ENCODE measurements around the gene ZNF438.

DNA sequence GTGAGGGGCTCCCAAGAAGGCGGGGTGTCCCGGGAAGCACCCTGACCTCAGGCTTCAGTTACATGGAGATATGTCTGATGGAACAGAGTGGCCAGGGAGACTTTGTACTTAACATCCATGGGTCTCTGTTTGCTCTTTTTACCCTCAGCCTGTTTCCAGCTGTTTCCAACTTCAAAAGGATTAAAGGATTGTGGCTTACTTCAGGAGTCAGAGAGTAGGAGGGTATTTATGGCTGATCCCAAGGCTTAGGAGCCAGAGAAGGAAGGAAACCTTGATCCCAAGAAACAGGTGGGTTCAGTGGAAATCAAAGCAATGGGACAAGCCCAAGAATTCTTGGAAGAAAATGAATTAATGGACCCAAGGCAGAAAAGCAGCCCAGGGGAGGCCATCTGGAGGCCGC, 37.7 kb upstream of the ZNF438 start:
- TF ChIP-seq, protein P1, sequence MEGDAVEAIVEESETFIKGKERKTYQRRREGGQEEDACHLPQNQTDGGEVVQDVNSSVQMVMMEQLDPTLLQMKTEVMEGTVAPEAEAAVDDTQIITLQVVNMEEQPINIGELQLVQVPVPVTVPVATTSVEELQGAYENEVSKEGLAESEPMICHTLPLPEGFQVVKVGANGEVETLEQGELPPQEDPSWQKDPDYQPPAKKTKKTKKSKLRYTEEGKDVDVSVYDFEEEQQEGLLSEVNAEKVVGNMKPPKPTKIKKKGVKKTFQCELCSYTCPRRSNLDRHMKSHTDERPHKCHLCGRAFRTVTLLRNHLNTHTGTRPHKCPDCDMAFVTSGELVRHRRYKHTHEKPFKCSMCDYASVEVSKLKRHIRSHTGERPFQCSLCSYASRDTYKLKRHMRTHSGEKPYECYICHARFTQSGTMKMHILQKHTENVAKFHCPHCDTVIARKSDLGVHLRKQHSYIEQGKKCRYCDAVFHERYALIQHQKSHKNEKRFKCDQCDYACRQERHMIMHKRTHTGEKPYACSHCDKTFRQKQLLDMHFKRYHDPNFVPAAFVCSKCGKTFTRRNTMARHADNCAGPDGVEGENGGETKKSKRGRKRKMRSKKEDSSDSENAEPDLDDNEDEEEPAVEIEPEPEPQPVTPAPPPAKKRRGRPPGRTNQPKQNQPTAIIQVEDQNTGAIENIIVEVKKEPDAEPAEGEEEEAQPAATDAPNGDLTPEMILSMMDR (conservative IDR thresholded peaks at IDR 0.05 in 1 of 2, IDR thresholded peaks at IDR 0.05 in 1 of 2; ENCODE audit: low read depth in 1 of 2, low read length in 2 of 2): no peak
- no peak for TF ChIP-seq EZH2 (IDR thresholded peaks at IDR 0.05; ENCODE audit: low read length, missing control alignments)
